Keratinocyte (primary cell): ENCODE measurements around the gene SS18L1. TPM values are rescaled to one million over a fixed set of nuclear protein-coding genes. Genes with fewer than 3 reads are reported as not detected.

ENCODE experiments used
- DNase-seq: peaks from one replicate; pipeline ENCODE4 v3.0.0-alpha.2; 2011; ENCODE audit warnings: low read depth, missing footprints, low spot score
- FAIRE-seq: peaks from 2 replicates; lab custom pipeline; 2011; peaks lifted over from hg19 to GRCh38; lab: Jason Lieb, UNC
- H2AFZ ChIP-seq: 2 replicates; pipeline ENCODE4 v1.6.0; 2012; ENCODE audit warnings: low read length, control low read depth, inconsistent platforms; ENCODE audit not compliant: control insufficient read depth
- H3K27ac ChIP-seq: 2 replicates; pipeline ENCODE4 v1.5.1; 2011; ENCODE audit warnings: low read length; ENCODE audit not compliant: control insufficient read depth, insufficient read depth
- H3K27me3 ChIP-seq: 3 replicates; pipeline ENCODE4 v1.6.0; 2011; ENCODE audit warnings: low read length; ENCODE audit not compliant: control insufficient read depth, insufficient read depth; ENCODE audit errors: extremely low read depth
- H3K36me3 ChIP-seq, 2 experiments: 2 replicates in 1 of 2; 3 replicates in 1 of 2; pipeline ENCODE4 v1.5.1; 2011; ENCODE audit warnings: low read length in 2 of 2, mild to moderate bottlenecking in 1 of 2; ENCODE audit not compliant: control insufficient read depth in 2 of 2, insufficient read depth in 2 of 2; ENCODE audit errors: extremely low read depth in 1 of 2
- H3K4me1 ChIP-seq: 3 replicates; pipeline ENCODE4 v1.5.1; 2011; ENCODE audit warnings: low read length; ENCODE audit not compliant: control insufficient read depth, insufficient read depth; ENCODE audit errors: extremely low read depth
- H3K4me2 ChIP-seq: 3 replicates; pipeline ENCODE4 v1.6.0; 2011; ENCODE audit warnings: low read depth, low read length; ENCODE audit not compliant: control insufficient read depth, insufficient read depth; ENCODE audit errors: extremely low read depth
- H3K4me3 ChIP-seq, 3 experiments: fragments of 200-600 bp in 1 of 3; sonication (generic) in 1 of 3; 2 replicates in 2 of 3; 3 replicates in 1 of 3; pipeline ENCODE4 v1.5.1; 2011 to 2016; ENCODE audit warnings: low read length in 3 of 3, mild to moderate bottlenecking in 3 of 3, control low read depth in 2 of 3, inconsistent platforms in 1 of 3, low read depth in 1 of 3, mixed read lengths in 1 of 3, mixed run types in 1 of 3, moderate library complexity in 1 of 3; ENCODE audit not compliant: control insufficient read depth in 2 of 3, insufficient read depth in 2 of 3; ENCODE audit errors: extremely low read depth in 1 of 3
- H3K79me2 ChIP-seq: 2 replicates; pipeline ENCODE4 v1.6.0; 2012; ENCODE audit warnings: low read length; ENCODE audit not compliant: control insufficient read depth, insufficient read depth
- H3K9ac ChIP-seq: 3 replicates; pipeline ENCODE4 v1.6.0; 2011; ENCODE audit warnings: low read length; ENCODE audit not compliant: control insufficient read depth, insufficient read depth; ENCODE audit errors: extremely low read depth
- H3K9me1 ChIP-seq: 3 replicates; pipeline ENCODE4 v1.6.0; 2011; ENCODE audit warnings: low read length; ENCODE audit not compliant: control insufficient read depth, insufficient read depth; ENCODE audit errors: extremely low read depth
- H3K9me3 ChIP-seq: 2 replicates; pipeline ENCODE4 v1.5.1; 2012; ENCODE audit warnings: low read depth, low read length; ENCODE audit not compliant: control insufficient read depth
- H4K20me1 ChIP-seq: 3 replicates; pipeline ENCODE4 v1.6.0; 2011; ENCODE audit warnings: low read length; ENCODE audit not compliant: control insufficient read depth, insufficient read depth; ENCODE audit errors: extremely low read depth
- CTCF ChIP-seq, 3 experiments: IDR thresholded peaks in 1 of 3; conservative IDR thresholded peaks in 1 of 3; optimal IDR thresholded peaks in 1 of 3; 2 replicates in 2 of 3; 3 replicates in 1 of 3; pipeline versions ENCODE3 to v1.5.1; 2011; ENCODE audit warnings: low read length in 3 of 3, mild to moderate bottlenecking in 3 of 3, moderate library complexity in 2 of 3, control low read depth in 1 of 3, inconsistent platforms in 1 of 3; ENCODE audit not compliant: insufficient read depth in 2 of 3; ENCODE audit errors: extremely low read depth in 1 of 3
- EZH2 ChIP-seq: IDR thresholded peaks from one replicate; pipeline ENCODE4 v1.6.1; 2012; ENCODE audit warnings: inconsistent platforms, mild to moderate bottlenecking, low read length, moderate library complexity
- dilution Hi-C: fragments of 300-500 bp; cut with MboI; formaldehyde crosslinking; loops from one replicate; pipeline ENCODE4 v1.7.0; 2020; ENCODE audit warnings: low sequenced_read_pairs; ENCODE audit not compliant: extremely low pct_ligation_motif_present
- polyA plus RNA-seq, 5 experiments: library from polyadenylated mRNA; depleted of rRNA in 3 of 5; stranded (reverse) in 3 of 5; stranded (forward) in 1 of 5; unstranded in 1 of 5; fragments of >200 nt; gene quantifications; 1 replicate in 1 of 5; 2 replicates in 3 of 5; 3 replicates in 1 of 5; pipeline versions ENCODE4 v1.2.1 to v1.2.3, GENCODE V29; 2011 to 2012; ENCODE audit warnings: missing spikeins in 2 of 5, low read depth in 1 of 5, low replicate concordance in 1 of 5

SS18L1 gene
- polyA plus RNA-seq, 1 donor (not counting 4 experiments of a cell fraction or from before 2014, with no cell fraction given): 9.4 TPM

DNA sequence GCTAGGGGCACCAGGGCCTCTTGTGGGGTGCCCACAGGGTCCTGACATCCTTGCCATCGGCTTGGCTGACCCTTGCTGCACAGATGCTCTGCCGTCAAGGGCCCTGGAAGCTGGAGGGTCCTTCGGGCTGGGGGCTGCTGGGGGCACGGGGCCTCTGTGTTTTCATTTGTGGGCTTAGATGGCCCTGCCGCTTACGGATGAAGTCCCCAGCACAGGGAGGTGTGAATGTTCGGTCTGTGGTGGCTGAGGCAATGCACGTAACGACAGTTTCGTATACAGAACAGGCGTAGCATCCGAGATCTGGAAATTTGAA is 14.5 kb downstream of the SS18L1 start:
- no peak overlapping the region for H3K9ac ChIP-seq
- peaks cover 20% of the 10 kb centered on the region for H4K20me1 ChIP-seq
- H3K4me1 ChIP-seq: peaks cover 37% of the 10 kb centered on the region

GRCh38 chr20:62158541-62158940 is 15.0 kb downstream of the SS18L1 start:
- FAIRE-seq (no peak), DNase-seq (no peak)
- H3K4me1 ChIP-seq: peaks cover 37% of the 10 kb centered on the region
- H3K9ac ChIP-seq: no peak overlapping the region
- H3K27me3 ChIP-seq: no peaks in the 10 kb centered on the region
- no peaks in the 10 kb centered on the region for H3K9me3 ChIP-seq
- H3K27ac ChIP-seq: no peak overlapping the region
- peaks cover 5% of the 10 kb centered on the region for H3K9me1 ChIP-seq
- no peak overlapping the region for H2AFZ ChIP-seq
- H3K36me3 ChIP-seq: peaks cover 11 to 13% of the 10 kb centered on the region in 2 experiments
- H3K4me2 ChIP-seq: no peak overlapping the region
- peaks cover 20% of the 10 kb centered on the region for H4K20me1 ChIP-seq
- dilution Hi-C loops: no loop called here
- no peak overlapping the region for H3K4me3 ChIP-seq
- peaks cover 28% of the 10 kb centered on the region for H3K79me2 ChIP-seq
- TF ChIP-seq EZH2: no peak
- TF ChIP-seq CTCF (optimal IDR thresholded peaks at IDR 0.05 in 1 of 3, IDR thresholded peaks at IDR 0.05 in 1 of 3, conservative IDR thresholded peaks at IDR 0.05 in 1 of 3; ENCODE audit: extremely low read depth in 1 of 3, insufficient read depth in 2 of 3, low read length in 3 of 3): no peak

More for the DNA sequence above, 14.5 kb downstream of the SS18L1 start:
- H3K79me2 ChIP-seq: peaks cover 32% of the 10 kb centered on the region
- no peak overlapping the region for H3K27ac ChIP-seq
- peaks cover 5% of the 10 kb centered on the region for H3K9me1 ChIP-seq
- TF ChIP-seq CTCF (optimal IDR thresholded peaks at IDR 0.05 in 1 of 3, IDR thresholded peaks at IDR 0.05 in 1 of 3, conservative IDR thresholded peaks at IDR 0.05 in 1 of 3; ENCODE audit: extremely low read depth in 1 of 3, insufficient read depth in 2 of 3, low read length in 3 of 3): no peak
- no peak for TF ChIP-seq EZH2
- no peak overlapping the region for H3K4me2 ChIP-seq
- no peak for FAIRE-seq
- no peak overlapping the region for H3K4me3 ChIP-seq
- H3K9me3 ChIP-seq: no peaks in the 10 kb centered on the region
- no peak overlapping the region for H2AFZ ChIP-seq
- H3K36me3 ChIP-seq: peaks cover 8 to 13% of the 10 kb centered on the region in 2 experiments
- DNase-seq: no peak
- dilution Hi-C loops: no loop called here
- H3K27me3 ChIP-seq: no peaks in the 10 kb centered on the region
